Smooth muscle cell (in vitro differentiated cells): ENCODE measurements around the gene STARD10. TPM values are rescaled to one million over a fixed set of nuclear protein-coding genes. Genes with fewer than 3 reads are reported as not detected.

Experiments used
- DNase-seq: peaks from one replicate; lab custom pipeline; 2025; ENCODE audit not compliant: unreplicated experiment; lab: John Stamatoyannopoulos, UW
- H2AFZ ChIP-seq: fragments of 200-600 bp; sonication (generic); 2 replicates; pipeline ENCODE4 v1.6.0; 2016; ENCODE audit warnings: antibody characterized with exemption, low read depth, mild to moderate bottlenecking
- H3F3A ChIP-seq: fragments of 200-600 bp; sonication (generic); 2 replicates; pipeline ENCODE4 v1.6.0; 2017; ENCODE audit warnings: antibody characterized with exemption, low read depth
- H3K27ac ChIP-seq: fragments of 200-600 bp; sonication (generic); 2 replicates; pipeline ENCODE4 v1.5.1; 2016; ENCODE audit warnings: low read depth, mild to moderate bottlenecking
- H3K27me3 ChIP-seq: fragments of 200-600 bp; sonication (generic); 2 replicates; pipeline ENCODE4 v1.6.1; 2016; ENCODE audit warnings: low read depth, mild to moderate bottlenecking
- H3K36me3 ChIP-seq: fragments of 200-600 bp; sonication (generic); 2 replicates; pipeline ENCODE4 v1.5.1; 2016; ENCODE audit warnings: low read depth
- H3K4me1 ChIP-seq: fragments of 200-600 bp; sonication (generic); 2 replicates; pipeline ENCODE4 v1.5.1; 2016; ENCODE audit warnings: low read depth
- H3K4me2 ChIP-seq: fragments of 200-600 bp; sonication (generic); 2 replicates; pipeline ENCODE4 v1.6.0; 2016; ENCODE audit warnings: mild to moderate bottlenecking
- H3K4me3 ChIP-seq: fragments of 200-600 bp; sonication (generic); 2 replicates; pipeline ENCODE4 v1.5.1; 2016; ENCODE audit warnings: mild to moderate bottlenecking
- H3K79me2 ChIP-seq: fragments of 200-600 bp; sonication (generic); 2 replicates; pipeline ENCODE4 v1.6.0; 2016; ENCODE audit warnings: low read depth, mild to moderate bottlenecking
- H3K9ac ChIP-seq: fragments of 200-600 bp; sonication (generic); 2 replicates; pipeline ENCODE4 v1.6.0; 2016; ENCODE audit warnings: low read depth
- H3K9me3 ChIP-seq: fragments of 200-600 bp; sonication (generic); replicated peaks from 2 replicates; pipeline ENCODE4 v1.5.1; 2016; ENCODE audit warnings: low read depth
- H4K20me1 ChIP-seq: fragments of 200-600 bp; sonication (generic); 2 replicates; pipeline ENCODE4 v1.6.0; 2016; ENCODE audit warnings: low read depth
- CTCF ChIP-seq: fragments of 200-600 bp; sonication (generic); IDR thresholded peaks from 2 replicates; pipeline ENCODE4 v1.5.1; 2017; ENCODE audit warnings: borderline replicate concordance, mild to moderate bottlenecking, antibody characterized with exemption; ENCODE audit not compliant: insufficient read depth, poor library complexity, severe bottlenecking
- WGBS: methylation state at CpG from one replicate; pipeline ENCODE4 v1.1.7; 2016; ENCODE audit warnings: low lambda C conversion rate; 5-methylcytosine and 5-hydroxymethylcytosine counted together
- polyA plus RNA-seq: library from polyadenylated mRNA; unstranded; fragments of >200 nt; fragmentation: Nextera tagmentation; extraction: Ambion mirVana; gene quantifications from 2 replicates; pipeline ENCODE4 v1.2.1, GENCODE V29; 2016
- total RNA-seq: library from RNA; depleted of rRNA; stranded (reverse); fragments of >200 nt; gene quantifications from 2 replicates; pipeline ENCODE4 v1.2.3, GENCODE V29; 2014

Gene STARD10
- total and polyA plus RNA-seq, 2 experiments from 2014 or later, result 87.7 to 130 TPM

- DNase-seq, result no peak
- no peaks in the 10 kb centered on the region for H3K36me3 ChIP-seq
- no peak overlapping the region for H3K27ac ChIP-seq
- peak overlapping the region; percentile 84 for H3K4me2 ChIP-seq
- H3K4me1 ChIP-seq, result peaks cover 12% of the 10 kb centered on the region
- peak overlapping the region; percentile 75 for H3K4me3 ChIP-seq
- WGBS, result 31% methylated on average over 14 of the region's 14 CpGs
- no peak for TF ChIP-seq CTCF
- peaks cover 3% of the 10 kb centered on the region for H3F3A ChIP-seq
- H3K9me3 ChIP-seq, result no peaks in the 10 kb centered on the region
- H3K9ac ChIP-seq, result no peak overlapping the region
- H2AFZ ChIP-seq, result no peak overlapping the region
- peaks cover 10% of the 10 kb centered on the region for H3K79me2 ChIP-seq
- no peaks in the 10 kb centered on the region for H3K27me3 ChIP-seq
- H4K20me1 ChIP-seq, result peaks cover 4% of the 10 kb centered on the region
Measured at GRCh38 chr11:72782081-72782920, 11.5 kb downstream of the STARD10 start.

- no peak for DNase-seq
- WGBS, result 2% methylated on average over 9 of the region's 89 CpGs
- Histone ChIP-seq H3K9me3 (no peaks in the 10 kb centered on the region), H3K27me3 (no peaks in the 10 kb centered on the region), H3K4me1 (peaks cover 12% of the 10 kb centered on the region), H3K9ac (peak overlapping the region; percentile 83), H2AFZ (no peak overlapping the region), H3K4me3 (peak overlapping the region; percentile 75), H3K4me2 (peak overlapping the region; percentile 91), H3K79me2 (peaks cover 10% of the 10 kb centered on the region), H3K36me3 (no peaks in the 10 kb centered on the region), H3K27ac (peak overlapping the region; percentile 46), H3F3A (peaks cover 3% of the 10 kb centered on the region), H4K20me1 (peaks cover 9% of the 10 kb centered on the region)
- TF ChIP-seq CTCF, result no peak
Measured at GRCh38 chr11:72781313-72782080, 12.3 kb downstream of the STARD10 start.

- H3K27me3 ChIP-seq, result no peaks in the 10 kb centered on the region
- H3K4me3 ChIP-seq, result peak overlapping the region; percentile 75
- no peak overlapping the region for H2AFZ ChIP-seq
- no peaks in the 10 kb centered on the region for H3K36me3 ChIP-seq
- peaks cover 9% of the 10 kb centered on the region for H4K20me1 ChIP-seq
- peaks cover 12% of the 10 kb centered on the region for H3K4me1 ChIP-seq
- WGBS, result 19% methylated on average over 17 of the region's 17 CpGs
- TF ChIP-seq CTCF, result no peak
- peak overlapping the region; percentile 83 for H3K9ac ChIP-seq
- peak overlapping the region; percentile 91 for H3K4me2 ChIP-seq
- no peaks in the 10 kb centered on the region for H3K9me3 ChIP-seq
- no peak for DNase-seq
- peak overlapping the region; percentile 46 for H3K27ac ChIP-seq
- H3K79me2 ChIP-seq, result peaks cover 10% of the 10 kb centered on the region
- H3F3A ChIP-seq, result peaks cover 3% of the 10 kb centered on the region
Measured at GRCh38 chr11:72781063-72781312, 12.9 kb downstream of the STARD10 start.
